HG02588 (cell line): ENCODE data around the gene ROM1.
"Not testable (repeated sequence)": the region's sequence is repeated elsewhere in the genome, so short reads cannot be mapped to it uniquely, and the experiment has no call there.

Experiments used
- ATAC-seq: cut with Tn5 transposase; IDR thresholded peaks from one replicate; pipeline ENCODE4 v1.9.1; 2021; ENCODE audit warnings: mild to moderate bottlenecking, moderate library complexity; ENCODE audit not compliant: unreplicated experiment

ROM1 gene, protein sequence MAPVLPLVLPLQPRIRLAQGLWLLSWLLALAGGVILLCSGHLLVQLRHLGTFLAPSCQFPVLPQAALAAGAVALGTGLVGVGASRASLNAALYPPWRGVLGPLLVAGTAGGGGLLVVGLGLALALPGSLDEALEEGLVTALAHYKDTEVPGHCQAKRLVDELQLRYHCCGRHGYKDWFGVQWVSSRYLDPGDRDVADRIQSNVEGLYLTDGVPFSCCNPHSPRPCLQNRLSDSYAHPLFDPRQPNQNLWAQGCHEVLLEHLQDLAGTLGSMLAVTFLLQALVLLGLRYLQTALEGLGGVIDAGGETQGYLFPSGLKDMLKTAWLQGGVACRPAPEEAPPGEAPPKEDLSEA

DNA sequence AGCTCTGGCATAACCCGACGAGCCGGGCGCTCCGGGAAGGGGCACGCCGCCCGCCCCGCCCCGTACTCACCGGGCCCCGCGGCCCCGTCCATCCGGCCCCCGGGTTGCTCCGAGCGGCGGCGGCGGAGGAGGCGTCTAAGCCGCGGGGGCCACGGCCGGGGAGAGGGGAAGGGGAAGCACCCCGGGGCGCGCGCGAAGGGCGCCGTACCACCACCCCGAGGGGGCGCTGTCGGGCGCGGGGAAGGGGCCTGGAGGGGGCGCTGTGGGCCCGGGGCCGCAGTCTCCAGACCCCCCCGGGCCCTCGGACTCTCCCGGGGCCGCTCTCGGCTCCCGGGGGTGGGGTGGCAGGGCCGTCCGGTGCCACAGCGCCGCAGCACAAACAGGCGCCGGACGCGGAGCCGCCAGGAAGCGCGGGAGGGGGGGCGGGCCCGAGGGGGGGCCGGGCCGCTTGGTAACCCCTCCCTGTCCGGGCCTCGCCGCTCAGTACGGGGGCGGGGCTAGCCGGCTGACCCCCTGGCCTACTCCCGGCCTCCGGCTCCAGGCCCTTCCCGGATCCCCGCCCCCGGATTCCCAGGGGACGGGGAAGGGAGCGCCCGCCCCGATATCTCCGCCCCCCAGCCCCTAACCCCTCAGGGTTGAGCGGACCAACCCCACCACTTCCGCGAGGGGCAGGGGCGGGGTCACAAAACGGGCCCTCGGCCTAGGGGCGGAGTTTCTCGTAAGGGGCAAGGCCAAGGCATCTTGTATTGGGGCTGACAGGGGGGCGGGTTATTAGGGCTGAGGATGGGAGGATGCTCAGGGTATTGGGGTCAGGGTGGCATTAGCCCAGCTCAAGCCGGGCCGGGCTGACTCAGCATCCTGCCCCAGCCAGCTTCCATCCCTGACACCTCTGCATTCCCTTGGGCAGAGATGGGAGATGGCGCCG is at the start of gene ROM1, which contains the start of gene EML3:
TSS of gene ROM1 (plus strand) at position 892 of the 925 bp plus-strand sequence. CDS start at position 917, 25 bp downstream.
TSS of gene EML3 (minus strand) at position 410 of the 925 bp plus-strand sequence. CDS start at position 92, 318 bp downstream.
- peak; percentile 64 for ATAC-seq

DNA sequence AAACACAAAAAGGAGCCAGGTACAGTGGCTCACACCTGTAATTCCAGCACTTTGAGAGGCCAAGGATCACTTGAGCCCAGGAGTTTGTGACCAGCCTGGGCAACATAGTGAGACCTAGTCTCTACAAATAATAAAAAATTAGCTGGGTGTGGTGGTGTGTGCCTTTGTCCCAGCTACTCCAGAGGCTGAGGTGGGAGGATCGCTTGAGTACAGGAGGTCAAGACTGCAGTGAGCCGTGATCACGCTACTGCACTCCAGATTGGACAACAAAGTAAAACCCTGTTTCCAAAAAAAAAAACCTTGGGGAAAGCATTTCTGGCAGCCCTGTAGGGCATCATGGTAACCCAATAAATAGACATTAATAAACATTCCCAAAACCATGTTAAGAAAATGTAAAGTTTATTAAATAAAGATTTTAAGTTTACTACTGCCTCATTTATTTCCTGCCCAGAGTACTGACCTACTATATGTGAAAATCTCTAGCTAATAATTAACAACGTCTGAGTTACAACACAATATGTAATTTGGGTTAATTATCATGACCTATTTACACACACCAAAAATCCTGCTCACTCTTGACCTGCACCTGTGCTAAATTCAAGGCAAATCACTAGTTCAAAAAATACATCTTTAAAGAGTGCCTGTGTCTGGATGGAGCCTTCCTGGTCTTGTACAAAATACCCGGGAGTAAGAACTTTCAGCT is 47.8 kb upstream of the ROM1 start:
- ATAC-seq = no peak

DNA sequence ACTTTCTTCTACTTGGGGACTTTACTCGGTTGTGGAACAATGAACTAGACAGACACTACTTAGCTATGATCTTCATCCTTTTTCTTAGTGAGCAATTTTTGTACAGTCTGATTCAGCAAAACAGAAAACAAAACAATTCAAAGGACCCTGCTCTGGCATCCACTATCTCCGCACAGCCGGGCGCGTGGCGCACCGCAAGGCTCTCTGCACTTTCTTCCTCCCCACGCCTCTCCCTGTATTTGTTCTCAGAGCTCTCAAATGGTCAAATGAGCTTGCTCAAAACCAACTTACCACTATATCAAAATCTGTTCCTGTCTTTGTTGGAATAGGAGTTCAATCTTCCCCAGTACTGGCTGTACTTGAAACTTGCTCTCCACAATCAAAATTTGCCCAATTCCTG is 46.8 kb upstream of the ROM1 start:
- ATAC-seq = no peak

DNA sequence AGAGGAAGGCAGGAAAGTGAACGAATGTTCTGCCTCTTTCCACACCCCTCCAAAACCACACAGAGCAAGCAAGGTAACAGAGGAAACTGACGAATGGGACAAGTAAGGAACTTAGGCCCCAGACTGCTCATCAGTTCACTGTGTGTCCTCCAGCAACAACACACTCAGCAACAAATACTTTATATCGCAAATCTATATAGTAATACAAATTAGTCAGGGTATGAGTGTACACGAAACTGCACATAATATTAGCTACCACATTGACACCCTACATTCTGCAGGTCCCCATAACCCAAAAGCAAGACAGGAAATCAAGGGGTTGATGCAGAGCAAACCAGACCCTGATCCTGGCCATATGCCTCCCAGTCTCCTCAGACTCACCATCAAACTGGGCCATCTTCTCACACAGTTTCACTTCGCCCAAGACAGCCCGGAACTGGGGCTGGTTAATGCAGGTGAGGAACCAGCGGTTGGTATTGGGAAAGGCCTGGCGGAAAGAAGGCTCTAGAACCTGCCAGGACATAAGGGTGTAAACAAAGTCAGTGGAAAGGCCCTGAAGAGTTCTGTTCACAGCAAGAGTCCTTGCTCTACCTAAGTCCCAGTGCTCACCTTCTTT is 45.9 kb upstream of the ROM1 start:
- no peak for ATAC-seq

DNA sequence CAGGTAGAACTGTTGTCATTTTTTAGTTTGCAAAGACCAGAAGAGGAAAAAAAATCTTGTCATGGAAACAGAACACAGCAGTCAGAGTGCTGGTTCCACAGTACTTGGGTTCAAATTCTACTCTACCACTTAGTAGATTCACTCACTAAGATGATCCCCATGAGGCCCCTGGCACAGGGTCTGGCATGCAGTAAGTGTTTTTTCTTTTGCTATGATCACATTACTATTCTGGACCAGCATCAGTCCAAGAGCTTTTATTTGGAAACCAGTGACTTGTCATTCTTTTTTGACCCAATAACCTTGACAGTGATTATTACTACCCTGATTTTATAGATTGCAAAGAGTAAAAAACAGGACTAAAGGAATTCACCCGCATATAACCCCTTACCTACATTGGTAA is 43.4 kb upstream of the ROM1 start:
- no peak for ATAC-seq

DNA sequence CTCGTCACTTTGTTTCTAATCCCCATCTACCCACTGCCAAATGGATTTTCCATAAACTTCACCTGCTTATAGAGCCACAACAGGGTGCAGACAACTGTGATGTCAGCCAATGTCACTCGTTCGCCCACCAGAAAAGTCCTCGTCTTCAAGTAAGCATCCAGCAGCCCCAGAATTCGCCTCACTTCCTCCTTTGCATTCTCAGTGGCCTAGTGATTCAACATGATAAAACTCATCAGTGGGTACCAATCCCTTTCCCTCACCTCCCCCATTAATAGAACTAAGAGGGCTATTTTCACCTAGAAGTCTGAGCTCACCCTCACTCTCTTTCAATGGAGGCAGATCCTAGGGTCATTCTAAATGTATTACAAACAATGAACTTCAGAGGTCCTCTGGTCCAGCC is 42.2 kb upstream of the ROM1 start:
- ATAC-seq = not testable (repeated sequence)

DNA sequence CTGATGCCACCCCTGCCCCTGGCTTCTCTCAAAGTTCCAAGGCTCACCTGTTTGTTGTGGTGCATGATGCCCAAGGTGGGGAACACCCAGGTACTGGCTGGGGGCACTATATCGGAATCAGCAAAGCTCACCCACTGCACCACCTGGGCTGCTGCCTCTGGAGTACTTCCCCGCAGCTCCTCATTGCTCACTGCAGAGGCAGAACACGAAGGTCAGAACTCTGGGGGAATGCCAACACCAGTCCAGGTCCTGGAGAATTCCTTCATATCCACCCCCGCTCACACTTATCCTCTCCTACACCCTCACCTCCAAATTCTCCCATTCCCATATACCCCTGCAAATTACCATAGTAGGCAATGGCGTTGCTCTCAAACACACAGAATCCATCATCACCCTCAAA is 41.6 kb upstream of the ROM1 start:
- ATAC-seq = not testable (repeated sequence)

DNA sequence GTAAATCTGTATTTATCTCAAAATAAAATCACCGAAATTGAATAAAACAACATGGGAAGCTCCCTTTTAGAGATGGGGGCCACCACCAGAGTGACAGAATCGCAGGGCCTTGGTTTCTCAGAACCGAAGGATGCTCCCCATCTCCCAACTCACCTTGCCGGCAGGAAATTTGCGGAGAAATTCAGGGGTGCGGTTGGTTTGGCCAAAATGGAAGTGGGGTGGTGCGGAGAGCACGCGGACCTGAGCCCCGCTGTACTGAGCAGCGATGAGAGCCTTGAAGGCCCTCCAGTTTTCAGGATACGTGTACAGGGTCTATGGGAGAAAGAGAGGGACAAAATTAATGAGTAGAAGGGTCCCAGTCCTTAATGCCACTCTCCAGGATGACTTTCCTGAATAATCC is 40.6 kb upstream of the ROM1 start:
- ATAC-seq = no peak

DNA sequence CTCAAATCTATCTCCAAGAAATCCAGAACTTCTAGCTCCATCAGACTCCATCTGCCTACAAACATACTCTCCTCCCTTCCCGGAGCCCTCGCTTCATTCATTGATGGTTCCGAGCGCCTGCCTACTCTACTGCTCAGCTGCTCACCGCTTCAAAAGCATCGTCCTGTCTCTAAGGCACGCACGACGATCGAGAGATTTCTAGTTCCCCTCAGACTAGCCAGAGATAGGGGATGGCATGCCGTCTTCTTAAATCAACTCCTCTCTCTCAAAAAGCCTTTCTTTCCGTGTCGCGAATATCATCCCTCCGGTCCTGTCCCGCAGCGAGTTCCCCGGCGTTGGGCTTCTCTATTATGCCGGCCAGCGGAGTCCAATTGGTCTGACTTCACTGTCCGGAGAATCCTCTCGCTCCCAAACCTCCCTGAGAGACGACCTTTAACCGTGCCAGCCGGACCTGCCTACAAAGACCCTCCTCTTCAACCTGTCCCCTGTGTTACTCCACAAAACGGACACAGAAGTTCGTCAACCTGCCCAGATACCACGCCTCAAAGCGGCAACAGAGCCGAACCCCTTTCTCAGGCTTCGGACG is 40.0 kb upstream of the ROM1 start:
- ATAC-seq = no peak

DNA sequence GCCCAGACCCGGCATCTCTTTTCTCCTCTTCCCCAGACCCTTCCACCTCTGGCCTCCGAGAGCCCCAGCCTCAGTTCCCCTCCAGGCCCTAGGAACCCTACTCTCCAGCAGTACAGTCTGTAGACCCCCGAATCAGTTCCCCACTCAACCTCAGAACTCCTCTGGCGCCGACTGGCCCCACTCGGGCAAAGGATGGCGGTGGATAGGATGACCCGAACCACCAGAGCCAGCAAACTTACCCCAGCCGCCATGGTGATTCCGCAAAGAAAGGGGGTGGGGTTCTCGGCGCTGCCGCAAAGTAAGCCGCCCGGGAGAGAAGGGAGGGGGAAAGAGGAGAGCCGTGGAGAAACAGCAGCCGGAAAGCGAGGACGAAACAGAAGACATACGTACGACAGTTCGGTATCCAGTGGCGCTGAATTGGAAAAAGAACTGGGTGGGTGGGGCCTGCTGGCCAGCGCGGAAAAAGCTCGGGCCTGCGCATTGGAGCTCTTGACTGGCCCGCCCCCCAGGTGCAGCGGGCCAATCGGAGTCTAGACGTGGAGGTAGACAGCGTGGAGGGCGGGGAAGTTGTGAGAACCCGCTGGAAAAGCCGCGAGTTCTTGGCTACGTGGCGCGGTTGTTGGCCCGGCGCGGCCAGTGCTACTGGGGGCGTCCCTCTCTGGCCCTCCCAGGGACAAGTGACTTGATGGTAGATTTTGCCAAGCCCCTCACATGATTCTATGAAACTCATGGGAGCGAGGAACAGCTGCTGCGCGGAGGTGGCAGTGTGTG is 39.3 kb upstream of the ROM1 start, which contains the start of gene EEF1G:
TSS of gene EEF1G (minus strand) at position 300 of the 771 bp plus-strand sequence. CDS start at position 251, 49 bp downstream.
- peak; percentile 83 for ATAC-seq

DNA sequence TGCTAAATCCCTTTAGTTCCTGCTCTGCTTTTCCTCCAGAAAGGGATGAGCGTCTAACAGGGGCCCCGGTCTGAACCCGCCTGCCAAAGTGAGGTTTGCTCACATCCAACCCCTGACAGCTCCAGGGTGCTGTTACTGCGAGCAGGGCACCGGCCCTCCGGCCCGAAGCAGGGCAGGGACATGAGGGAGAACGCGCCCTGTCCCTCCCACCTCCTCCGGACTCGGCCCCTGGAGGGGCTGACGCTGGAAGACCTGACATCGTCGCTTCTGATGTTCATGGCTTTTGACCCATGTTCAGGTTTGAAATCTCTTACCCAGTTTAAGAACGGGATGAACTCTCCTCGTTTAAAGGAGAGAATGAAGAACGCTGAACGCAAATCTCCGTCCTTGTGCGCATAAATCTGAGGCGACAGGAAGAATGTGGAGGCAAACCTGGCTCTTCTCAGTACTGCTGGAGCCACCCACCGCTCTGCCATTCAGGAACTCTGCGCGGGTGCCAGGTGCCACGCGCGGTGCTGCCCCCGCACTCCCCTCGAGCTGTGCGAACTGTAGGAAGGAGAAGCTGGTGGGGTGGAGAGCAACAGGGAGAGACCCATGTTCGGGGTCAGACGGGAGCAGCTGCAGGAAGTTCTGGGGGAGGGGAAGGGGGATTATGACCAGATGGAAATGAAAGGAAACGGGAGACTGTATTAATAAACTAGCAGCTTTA is 38.5 kb upstream of the ROM1 start:
- peak; percentile 14 for ATAC-seq

DNA sequence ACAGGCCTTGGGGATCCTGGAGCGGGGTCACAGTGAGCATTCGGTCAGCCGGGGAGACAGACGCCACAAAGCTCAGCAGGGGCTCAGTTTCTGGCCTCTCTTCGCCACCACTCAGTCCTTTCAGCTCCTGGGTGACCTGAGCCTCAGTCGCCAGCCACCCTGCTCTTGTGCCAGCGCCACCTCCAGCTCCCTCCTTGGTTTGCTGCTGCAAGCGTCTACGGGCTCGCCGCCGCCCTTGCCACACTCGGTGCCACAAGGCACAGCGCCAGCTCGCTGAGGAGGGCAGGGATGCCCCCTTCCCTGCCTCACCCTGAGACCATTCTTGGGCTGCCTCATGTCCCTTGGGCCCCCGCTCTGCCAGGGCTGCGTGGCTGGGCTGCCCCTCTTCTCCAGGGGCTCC is 37.9 kb upstream of the ROM1 start:
- no peak for ATAC-seq

DNA sequence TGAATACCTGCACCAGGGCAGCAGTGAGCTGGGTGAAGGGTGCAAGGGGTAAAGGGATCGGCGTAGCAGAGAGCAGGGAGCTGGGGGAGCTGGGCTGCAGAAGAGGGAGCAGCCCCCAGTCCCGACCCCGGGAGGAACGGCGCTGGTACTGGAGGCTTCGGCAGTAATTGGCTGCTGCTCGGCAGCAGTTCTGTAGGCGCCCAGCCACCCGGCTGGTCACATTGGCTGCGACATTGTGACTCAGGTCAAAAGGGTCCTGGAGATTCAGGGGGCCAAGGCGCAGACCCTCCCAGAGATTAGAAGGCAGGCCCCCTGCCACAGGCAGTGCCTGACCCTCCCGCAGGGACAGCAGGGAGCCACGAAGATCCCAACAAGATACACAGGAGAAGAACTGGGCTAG is 37.2 kb upstream of the ROM1 start:
- ATAC-seq = no peak

DNA sequence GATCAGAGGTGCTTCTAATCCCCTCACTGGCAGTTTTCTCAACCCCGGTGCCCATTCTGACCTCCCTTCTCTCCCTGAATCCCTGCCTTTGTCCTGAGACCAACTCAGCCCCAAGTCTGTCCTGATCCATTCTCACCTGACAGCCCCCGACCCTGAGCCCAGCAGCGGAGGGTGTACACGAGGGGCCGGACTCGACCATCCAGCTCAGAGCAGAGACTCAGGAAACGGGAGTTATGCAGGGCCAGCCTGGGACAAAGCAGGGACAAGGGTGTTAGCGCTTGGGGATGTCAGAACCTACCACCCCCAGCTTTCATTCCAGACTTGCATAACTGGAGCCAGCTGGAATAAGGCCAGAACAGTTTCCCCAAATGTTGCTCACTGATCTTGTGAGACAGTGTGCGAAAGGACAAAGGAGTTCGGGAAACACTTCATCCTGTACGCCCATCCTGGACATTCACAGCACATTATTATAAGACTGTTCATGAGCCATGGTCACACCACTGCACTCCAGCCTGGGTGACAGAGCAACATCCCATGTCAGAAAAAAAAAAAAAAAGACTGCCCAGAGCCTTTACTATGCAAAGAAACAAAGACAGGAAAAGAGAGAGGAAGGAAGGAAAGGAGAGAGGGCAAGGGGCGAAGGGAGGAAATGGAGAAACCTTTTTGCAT is 35.9 kb upstream of the ROM1 start:
- no peak for ATAC-seq

DNA sequence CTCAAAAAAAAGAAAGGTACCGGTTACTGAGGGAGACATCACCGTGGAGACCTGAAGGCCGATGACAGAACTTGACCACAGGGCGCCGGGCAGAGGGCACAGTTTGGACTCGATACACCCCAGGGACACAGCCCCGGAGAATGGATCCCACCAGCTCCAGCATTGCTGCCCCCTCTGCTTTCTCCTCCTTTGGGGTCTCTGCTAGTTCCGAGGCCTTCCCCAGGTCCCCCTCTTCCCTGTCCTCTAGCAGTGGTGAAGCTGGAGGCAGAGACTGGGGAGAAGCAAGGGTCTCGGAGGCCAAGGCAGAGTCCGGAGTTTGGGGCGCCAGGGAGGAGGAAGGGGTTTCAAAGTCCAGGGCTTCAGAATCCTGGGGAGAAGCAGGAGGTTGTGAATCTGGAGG is 34.5 kb upstream of the ROM1 start:
- ATAC-seq = no peak

DNA sequence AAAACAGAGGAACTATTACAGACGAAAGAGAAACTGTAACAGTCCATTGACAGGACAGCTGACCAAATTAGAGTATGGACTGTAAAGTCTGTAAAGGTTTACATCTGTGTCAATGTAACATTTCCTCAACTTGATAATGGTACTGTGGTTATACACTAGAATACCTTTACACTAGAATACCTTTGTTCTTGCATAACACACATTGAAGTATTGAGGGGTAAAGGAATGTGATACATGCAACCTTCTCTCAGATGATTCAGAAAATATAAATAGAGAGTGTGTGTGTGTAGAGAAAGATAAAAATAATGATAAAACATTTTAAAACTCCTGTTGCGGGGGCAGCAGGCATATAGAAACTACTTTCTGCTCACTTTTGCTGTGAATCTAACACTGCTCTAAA is 33.8 kb upstream of the ROM1 start:
- no peak for ATAC-seq

DNA sequence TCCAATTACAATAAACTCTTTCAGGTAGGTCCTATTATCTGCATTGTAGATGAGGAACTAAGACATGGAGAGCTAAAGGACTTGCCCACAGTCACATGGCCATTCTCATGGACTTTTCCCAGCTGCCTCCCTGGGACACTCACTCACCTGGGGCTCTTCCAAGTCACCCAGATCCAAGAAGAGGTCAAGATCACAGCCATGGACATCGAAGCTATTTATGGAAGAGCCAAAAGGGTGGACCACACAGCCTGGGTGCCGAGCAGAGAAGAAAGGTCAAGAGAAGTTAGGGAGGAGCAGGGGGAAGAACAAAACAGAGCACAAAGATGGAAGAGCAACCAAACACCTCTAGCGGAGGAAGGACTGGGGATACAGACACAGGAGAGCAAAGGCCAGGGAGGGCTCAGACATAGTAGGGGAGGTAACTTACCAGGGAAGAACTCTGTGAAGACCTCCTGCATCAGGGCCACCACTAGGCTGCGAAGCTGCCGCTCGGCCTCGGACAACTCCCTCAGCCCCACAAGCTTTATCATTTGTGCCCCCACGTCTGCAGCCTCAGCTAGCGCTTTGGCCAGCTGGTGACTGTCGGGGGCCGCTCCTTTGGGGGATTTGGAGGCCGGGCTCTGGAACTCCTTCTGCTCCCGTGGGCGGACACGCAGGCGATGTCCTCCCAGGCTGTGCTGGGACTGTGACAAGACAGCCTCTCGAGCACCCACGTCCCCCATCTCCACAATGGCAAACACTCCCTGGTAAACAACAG is 31.9 kb upstream of the ROM1 start:
- no peak for ATAC-seq

DNA sequence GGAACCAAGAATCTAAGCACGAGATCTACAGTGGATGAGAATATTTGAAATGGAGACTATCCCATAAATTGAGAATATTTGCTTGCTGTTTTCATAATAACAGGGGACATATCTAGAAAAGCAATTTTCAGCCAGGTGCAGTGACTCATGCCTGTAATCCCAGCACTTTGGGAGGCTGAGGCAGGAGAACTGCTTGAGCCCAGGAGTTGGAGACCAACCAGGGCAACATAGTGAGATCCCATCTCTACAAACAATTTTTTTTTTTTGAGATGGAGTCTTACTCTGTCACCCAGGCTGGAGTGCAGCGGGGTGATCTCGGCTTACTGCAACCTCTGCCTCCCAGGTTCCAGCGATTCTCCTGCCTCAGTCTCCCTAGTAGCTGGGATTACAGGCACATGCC is 31.3 kb upstream of the ROM1 start:
- ATAC-seq = not testable (repeated sequence)
